GM21423 (cell line): ENCODE measurements around the gene GTF2IRD1.
"Not testable (repeated sequence)": the region's sequence is repeated elsewhere in the genome, so short reads cannot be mapped to it uniquely, and the experiment has no call there.

ENCODE experiments used
- ATAC-seq: cut with Tn5 transposase; IDR thresholded peaks from one replicate; pipeline ENCODE4 v1.9.1; 2021; ENCODE audit warnings: mild to moderate bottlenecking, moderate library complexity; ENCODE audit not compliant: unreplicated experiment

The GTF2IRD1 gene

DNA sequence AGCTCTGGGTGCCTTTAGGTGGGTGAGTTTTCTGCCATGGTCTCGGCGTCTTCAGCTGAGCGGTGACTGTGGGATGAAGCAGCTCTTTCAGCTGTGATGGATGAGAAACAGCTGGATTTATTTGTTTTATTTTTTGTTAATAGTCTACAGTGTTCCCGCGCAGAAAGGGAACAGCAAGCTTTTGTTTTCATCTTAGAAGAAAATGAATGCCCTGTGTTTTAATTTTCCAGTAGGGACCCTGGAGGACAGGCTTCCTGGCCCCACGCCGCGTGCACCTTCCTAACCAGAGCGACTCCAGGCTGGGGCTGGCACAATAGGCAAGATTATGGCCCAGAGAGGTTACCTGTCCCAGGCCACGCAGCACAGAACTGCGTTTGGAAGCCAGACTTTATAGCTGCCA is 57.6 kb downstream of the GTF2IRD1 start:
- ATAC-seq: no peak

DNA sequence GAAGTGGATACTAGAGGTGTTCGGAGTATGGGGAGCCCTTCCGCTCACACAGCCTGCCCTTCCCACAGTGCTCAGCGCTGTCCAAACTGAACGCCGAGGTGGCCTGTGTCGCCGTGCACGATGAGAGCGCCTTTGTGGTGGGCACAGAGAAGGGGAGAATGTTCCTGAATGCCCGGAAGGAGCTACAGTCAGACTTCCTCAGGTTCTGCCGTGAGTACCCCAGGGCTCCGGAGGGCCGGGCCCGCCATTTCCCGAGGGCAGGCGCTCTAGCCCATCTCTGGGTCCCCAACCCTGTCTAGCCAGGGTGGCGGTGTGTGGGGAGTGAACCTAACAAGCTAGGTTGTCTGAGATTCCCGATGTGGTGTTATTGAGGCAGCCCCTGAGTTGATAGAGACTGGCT is 59.1 kb downstream of the GTF2IRD1 start:
- ATAC-seq: no peak

DNA sequence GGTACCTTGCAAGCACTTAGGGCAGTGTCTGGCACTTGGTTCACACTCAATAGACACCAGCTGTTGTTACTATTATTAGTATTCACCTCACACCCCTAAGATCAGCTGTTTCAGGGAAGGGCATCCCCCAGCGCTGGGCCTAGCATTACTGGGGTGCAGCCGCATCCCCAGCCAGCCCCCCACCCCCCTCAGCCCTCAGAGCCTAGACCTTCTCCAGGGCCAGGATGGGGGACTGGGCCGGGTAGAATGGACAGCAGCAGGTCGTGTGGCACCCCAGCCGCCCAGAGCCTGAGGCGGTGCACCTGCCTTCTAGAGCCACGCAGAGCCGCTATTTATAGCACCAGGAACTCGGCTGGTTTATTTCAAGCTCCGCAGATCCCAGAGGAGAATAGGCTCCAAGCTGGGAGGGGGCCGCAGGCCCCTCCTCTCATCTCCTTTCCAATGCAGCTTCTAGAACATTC is 60.5 kb downstream of the GTF2IRD1 start:
- ATAC-seq: no peak

DNA sequence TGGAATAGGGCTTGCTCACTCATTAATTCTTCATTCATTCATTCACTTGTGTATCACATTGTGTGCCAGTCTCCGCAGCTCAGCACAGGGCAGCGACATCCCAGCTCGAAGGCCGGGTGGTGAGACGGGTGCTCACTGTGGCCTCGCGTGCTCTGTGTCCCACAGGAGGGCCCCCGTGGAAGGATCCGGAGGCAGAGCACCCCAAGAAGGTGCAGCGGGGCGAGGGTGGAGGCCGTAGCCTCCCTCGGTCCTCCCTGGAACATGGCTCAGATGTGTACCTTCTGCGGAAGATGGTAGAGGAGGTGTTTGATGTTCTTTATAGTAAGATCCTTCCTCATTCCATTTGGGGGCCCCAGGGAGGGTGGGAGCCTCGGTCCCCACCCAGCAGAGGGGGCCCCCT is 61.6 kb downstream of the GTF2IRD1 start:
- ATAC-seq: no peak

DNA sequence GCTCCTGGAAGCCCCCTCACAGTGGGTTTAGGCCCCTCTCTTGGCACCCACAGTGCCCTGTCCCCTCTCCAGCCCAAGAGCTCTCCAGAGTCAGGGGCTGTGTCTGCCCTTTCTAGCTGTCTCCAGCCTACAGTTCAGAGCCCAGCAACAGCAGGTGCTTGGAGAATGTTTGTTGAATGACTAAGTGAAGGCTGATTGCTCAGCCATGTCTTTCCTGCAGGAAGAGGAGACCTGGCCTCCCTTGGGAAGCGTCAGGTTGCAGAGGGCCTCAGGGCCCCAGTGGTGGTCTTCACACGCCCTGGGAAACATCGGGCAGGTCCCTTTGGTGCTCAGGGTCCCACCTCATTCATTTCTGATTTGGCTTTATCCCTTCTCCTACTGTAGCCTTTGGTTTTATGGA is 62.5 kb downstream of the GTF2IRD1 start:
- ATAC-seq: no peak

DNA sequence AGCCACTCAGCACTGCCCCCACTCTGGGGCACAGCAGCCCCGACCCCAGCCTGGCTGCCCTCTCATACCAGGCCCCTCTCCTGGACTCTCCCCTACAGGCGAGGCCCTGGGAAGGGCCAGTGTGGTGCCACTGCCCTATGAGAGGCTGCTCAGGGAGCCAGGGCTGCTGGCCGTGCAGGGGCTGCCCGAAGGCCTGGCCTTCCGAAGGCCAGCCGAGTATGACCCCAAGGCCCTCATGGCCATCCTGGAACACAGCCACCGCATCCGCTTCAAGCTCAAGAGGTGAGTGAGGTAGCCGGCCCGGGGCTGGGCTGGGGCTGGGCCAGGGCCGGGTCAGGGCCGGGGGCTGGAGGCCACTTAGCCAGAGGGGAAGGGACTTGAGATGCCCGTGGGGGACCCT is 64.3 kb downstream of the GTF2IRD1 start:
- ATAC-seq: no peak

DNA sequence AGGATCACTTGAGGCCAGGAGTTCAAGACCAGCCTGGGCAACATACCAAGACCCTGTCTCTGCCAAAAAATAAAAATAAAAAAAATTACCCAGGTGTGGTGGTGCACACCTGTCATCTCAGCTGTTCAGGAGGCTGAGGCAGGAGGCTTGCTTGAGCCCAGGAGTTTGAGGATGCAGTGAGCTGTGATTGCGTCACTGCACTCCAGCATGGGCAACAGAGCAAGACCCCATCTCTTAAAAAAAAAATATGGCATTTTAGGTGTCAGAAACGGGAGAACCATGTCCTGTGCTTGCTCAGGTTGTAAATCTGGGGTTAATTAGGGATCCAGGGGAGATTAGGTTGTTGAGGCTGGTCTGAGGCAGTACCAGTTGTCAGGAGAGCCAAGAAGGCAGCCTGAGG is 64.9 kb downstream of the GTF2IRD1 start:
- ATAC-seq: no peak

DNA sequence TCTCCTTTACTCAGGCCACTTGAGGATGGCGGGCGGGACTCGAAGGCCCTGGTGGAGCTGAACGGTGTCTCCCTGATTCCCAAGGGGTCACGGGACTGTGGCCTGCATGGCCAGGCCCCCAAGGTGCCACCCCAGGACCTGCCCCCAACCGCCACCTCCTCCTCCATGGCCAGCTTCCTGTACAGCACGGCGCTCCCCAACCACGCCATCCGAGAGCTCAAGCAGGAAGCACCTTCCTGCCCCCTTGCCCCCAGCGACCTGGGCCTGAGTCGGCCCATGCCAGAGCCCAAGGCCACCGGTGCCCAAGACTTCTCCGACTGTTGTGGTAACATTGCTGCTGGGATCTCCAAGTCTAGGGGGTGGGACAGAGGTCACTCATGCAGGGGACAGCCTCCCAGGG is 65.7 kb downstream of the GTF2IRD1 start:
- no peak for ATAC-seq

DNA sequence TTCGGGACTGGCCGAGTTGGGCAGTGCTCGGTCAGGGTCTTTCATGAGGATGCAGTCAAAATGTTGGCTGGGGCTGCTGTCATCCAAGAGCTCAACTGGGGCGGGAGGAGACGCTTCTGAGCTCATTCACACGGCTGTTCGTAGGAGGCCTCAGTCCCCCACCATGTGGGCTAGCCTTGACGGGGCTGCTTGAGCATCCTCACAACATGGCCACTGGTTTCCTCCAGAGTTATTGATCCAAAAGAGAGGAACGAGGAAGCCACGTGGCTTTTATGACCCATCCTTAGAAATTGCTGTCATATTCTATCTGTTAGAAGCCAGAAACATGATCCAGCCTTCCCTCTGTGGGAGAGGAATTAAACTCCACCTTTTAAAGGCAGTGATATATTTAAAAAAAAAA is 68.1 kb downstream of the GTF2IRD1 start:
- no peak for ATAC-seq

DNA sequence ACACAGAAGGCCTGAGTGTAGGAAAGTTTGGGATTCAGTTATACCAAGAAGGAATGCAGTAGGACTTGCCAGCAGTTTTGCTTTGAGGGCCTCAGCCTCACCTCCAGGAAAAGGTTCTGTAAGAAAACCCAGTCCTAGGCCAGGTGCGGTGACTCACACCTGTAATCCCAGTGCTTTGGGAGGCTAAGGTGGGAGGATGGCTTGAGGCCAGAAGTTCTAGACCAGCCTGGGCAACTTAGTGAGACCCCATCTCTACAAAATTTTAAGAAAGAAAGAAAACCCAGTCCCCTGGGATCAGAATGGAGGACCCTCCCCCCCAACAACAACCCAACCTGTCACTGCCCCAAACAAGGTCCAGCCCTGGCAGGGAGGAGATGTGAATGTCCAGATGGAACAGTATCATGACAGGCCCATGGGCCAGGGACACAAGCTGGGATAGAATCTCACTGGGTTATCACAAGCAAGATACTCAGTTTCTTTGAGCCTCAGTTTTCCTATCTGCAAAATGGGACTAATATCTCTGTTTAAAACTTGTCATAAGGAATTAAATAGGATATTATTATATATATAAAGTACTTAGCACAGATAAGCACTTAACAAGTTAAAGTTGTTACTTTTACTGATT is 68.7 kb downstream of the GTF2IRD1 start:
- no peak for ATAC-seq

DNA sequence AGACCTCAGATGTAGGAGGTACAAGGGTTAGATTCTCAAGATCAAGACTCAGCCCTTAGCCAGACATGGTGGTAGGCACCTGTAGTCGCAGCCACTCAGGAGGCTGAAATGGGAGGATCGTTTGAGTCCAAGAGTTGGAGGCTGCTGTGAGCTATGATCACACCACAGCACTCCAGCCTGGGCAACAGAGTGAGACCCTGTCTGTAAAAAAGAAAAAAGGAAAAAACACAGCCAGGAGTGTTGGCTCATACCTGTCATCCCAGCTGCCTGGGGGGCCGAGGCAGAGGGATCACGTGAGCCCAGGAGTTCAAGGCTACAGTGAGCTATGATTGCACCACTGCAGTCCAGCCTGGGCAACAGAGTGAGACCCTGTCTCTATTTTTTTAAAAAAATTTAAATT is 69.3 kb downstream of the GTF2IRD1 start:
- no peak for ATAC-seq

DNA sequence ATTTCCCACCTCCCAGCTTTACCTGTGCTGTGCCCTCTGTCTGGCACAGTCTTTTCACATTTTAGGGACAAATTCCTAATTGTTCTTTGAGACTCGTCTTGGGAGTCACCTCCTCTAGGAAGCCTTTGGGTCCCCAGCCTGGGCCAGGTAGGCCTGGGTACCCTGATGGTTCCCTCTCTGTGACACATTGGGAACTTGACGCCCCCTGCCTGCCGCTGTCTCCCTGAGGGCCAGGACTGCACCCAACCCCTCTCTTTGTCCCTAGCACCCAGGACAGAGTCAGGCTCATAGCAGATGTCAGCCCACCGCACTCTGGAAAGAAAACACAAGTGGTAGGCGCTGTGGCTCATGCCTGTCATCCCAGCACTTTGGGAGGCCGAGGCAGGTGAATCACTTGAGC is 71.4 kb downstream of the GTF2IRD1 start:
- ATAC-seq: no peak

DNA sequence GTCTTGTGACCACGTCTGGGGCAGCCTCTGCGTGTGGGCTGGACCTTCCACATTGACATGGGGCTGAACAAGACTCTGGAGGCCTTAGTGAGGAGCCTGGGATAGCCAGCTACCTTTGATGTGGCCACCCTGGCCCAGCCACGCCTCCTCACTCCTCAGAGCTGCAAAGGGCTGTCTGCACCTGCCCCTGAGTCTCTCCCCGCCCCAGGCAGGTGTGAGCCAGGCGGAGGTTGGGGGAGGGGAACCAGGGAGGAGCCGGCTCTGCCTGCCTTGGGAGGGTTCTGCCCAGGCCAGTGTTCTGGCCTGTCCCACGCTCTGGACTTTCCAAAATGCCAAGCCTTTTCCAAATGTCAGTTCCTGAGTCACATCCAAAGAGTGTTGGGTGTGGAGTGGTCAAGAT is 72.2 kb downstream of the GTF2IRD1 start:
- ATAC-seq: no peak

DNA sequence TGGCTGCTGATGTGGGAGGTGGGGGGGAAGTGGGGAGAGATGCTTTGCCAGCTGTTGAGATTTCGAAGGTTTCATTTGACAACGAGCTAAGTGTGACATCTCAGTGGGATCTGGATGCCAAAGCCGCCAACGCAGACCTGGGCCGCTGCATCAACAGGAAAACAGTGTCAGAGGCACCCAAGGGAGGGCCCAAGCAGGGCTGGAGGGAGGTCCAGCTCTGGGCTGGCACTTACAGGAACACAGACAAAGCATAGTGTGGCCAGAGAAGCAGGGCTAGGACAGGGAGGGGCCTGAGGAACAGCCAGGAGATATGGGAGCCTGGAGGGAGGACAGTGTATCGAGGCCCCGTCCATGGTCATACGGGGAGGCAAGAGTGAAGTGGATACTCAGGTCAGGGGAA is 73.1 kb downstream of the GTF2IRD1 start:
- no peak for ATAC-seq

DNA sequence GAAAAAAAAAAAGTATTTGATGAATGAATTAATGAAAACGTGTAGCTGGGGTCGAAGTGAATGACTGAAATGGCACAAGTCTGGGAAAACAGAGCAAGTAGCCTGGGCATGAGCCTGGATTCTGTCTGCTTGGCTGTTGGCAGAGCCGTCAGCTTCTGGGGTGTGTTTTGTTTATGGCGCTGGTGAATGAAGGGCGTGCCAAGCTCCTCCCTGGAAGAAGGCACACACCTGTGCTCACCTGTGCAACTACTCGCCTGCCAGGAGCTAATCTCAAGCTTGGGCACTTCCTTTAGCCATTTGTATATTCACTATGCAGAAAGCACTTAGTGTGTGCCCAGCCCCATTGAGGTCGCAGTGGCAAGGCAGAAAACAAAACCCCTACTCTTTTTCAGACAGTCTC is 74.1 kb downstream of the GTF2IRD1 start:
- no peak for ATAC-seq

DNA sequence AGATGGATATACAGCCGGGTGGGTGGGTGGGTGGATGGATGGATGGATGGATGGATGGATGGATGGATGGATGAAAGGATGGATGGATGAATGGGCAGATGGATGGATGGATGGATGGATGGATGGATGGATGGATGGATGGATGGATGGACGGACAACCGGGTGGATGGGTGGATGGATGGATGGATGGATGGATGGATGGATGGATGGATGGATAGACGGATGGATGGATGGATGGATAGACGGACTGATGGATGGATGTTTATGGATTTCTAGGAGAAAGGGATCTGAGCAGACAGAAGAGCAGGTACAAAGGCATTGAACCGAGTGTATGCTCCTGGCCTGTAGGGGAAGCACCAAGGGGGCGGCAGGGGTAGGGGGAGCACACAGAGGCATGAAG is 75.1 kb downstream of the GTF2IRD1 start:
- ATAC-seq: not testable (repeated sequence)

DNA sequence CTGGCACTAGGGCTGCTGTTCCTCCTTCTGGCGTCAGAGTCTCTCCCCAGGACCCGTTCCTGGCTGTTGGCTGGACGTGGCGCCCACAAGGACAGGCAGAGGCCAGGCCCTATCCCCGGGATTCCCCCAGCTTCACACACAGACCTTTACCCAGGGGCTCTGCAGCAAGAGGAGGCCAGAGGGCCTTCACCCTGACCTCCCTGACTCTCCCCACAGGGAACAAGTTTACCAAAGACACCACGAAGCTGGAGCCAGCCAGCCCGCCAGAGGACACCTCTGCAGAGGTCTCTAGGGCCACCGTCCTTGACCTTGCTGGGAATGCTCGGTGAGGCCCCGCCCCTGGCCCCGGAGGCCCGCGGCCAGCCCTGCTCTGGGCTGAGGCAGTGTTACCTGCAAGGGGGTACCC is 82.2 kb downstream of the GTF2IRD1 start:
- no peak for ATAC-seq

DNA sequence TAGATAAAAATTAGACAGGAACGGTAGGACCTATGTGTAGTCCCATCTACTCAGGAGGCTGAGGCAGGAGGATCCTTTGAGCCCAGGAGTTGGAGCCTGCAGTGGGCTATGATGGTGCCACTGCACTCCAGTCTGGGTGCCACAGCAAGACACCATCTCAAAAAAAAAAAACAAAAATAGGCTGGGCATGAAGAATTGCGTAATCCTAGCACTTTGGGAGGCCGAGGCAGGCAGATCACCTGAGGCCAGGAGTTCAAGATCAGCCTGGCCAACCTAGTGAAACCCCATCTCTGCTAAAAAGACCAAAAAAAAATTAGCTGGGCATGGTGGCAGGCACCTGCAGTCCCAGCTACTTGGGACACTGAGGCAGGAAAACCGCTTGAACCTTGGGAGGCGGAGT is 88.2 kb downstream of the GTF2IRD1 start:
- not testable (repeated sequence) for ATAC-seq

DNA sequence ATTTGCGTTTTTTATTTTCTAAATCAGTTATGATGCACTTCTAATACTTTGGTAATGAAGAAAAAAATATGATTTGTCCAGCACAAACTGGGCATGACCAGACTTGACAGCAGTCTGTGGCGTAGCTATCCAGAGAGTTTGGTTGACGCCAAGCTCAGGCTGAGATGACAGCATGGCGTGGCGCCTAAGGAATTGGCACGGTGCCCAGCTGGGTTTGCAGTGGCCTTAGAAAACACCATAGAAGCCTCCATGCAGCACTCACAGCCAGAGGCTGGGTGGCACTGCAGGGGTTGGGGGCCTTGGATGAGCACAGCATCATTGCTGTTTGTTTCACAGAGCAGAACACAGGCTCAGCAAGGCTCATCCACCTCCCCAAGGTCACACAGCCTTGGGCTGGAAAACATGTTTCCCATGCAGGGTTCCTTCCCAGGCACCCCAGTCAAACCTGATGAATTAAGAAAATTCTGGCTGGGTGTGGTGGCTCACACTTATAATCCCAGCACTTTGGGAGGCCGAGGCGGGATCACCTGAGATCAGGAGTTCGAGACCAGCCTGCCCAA is 88.9 kb downstream of the GTF2IRD1 start:
- ATAC-seq: no peak

DNA sequence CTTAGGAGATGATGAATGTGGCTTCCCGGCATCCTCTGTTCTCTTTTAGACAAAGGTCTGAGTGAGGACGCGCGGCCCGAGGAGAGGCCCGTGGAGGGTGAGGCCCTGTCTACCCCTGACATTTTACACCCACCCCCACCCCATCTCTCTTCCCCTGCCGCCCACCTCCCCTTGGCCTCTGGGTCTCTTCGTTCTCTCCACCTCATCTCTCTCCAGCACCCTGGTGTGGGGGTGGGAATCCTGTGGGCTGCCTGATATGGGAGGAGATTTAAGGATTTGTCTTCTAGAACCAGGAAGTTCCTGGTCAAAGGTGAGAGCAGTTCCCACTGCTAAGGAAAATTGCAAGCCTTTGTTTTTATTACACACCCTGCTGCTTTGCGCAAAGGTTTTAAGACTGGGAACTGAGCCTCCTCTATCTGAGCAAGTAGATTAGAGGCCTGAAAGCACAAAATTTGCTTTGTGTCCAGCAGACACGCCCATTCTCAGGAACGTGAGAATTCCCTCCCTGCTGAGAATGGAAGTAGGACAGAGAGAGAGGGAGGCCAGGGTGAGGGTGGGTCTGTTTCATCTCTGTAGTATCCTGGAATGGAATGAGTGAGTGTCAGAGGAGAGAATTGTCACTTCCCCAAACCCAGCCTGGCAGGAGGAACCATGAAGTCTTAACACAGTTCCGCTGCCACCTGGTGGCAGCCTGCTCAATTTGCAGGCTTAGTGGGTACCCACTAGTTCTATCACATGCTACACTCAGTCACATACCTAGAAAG is 91.2 kb downstream of the GTF2IRD1 start:
- ATAC-seq: no peak

DNA sequence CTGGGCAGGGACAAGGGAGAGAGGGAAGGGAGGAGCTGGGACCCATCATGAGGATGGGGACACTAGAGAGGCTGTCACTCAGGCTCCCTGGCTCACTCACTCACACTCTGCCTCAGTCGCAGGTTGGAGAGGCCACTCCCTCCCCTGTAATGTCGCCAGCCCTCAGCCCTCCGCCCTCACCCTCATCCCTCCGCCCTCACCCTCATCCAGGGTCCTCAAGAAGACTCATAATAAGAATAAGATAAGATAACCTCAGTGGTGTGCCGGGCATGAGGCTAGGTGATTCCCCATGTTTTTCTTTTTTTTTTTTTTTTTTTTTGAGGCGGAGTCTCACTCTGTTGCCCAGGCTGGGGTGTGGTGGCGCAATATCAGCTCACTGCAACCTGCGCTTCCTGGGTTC is 92.2 kb downstream of the GTF2IRD1 start:
- ATAC-seq: no peak

DNA sequence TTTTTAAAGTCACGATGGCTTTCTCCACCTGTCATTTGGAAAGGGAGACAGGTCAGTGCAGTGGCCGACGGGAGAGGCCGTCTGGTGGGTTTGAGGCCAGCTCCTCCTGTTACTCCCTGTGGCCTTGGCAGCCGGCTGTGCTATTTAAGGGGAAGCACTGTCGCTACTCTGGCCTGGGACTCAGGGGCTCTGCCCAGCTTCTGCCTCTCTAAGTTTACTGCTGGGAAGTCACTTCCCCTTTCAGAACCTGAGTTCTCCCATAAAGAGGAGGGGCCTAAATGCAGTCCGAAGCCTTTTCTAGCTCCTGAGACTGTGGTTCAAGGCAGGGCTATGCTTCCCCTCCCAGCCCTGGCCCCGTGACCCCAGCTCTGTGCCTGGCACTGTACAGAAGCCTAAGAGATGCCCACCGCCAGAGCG is 99.9 kb downstream of the GTF2IRD1 start:
- not testable (repeated sequence) for ATAC-seq
